Activated naive CD4-positive, alpha-beta T cell treated with Interleukin-2 at 50 U/mL for 16 hours (primary cell): ENCODE results near the gene LMCD1.

Experiments used
- DNase-seq: peaks from one replicate; pipeline ENCODE4 v3.0.0-alpha.2; 2020

The LMCD1 gene

GRCh38 chr3:8506571-8507061 is 5.0 kb downstream of the LMCD1 start:
- DNase-seq, result no peak

GRCh38 chr3:8507496-8507895 is 5.9 kb downstream of the LMCD1 start:
- DNase-seq, result no peak

- no peak for DNase-seq
These were observed 8.3 kb downstream of the LMCD1 start for GRCh38 chr3:8509961-8510360.

GRCh38 chr3:8512234-8512633 is 10.6 kb downstream of the LMCD1 start:
- DNase-seq, result no peak

- no peak for DNase-seq
These were observed 14.5 kb downstream of the LMCD1 start for GRCh38 chr3:8516047-8516661.

GRCh38 chr3:8516783-8517182 is 15.2 kb downstream of the LMCD1 start:
- no peak for DNase-seq

- DNase-seq, result no peak
These were observed 15.9 kb downstream of the LMCD1 start for GRCh38 chr3:8517487-8517886.

GRCh38 chr3:8518138-8518537 is 16.5 kb downstream of the LMCD1 start:
- DNase-seq, result no peak

- DNase-seq, result no peak
These were observed 17.5 kb downstream of the LMCD1 start for GRCh38 chr3:8519156-8519555.

- no peak for DNase-seq
These were observed 18.3 kb downstream of the LMCD1 start for GRCh38 chr3:8519774-8520448.

- DNase-seq, result no peak
These were observed 19.3 kb downstream of the LMCD1 start for GRCh38 chr3:8520816-8521403.

GRCh38 chr3:8523041-8523440 is 21.4 kb downstream of the LMCD1 start:
- DNase-seq, result no peak

- no peak for DNase-seq
These were observed 22.6 kb downstream of the LMCD1 start for GRCh38 chr3:8524249-8524648.

- DNase-seq, result no peak
These were observed 23.2 kb downstream of the LMCD1 start for GRCh38 chr3:8524656-8525399.

- DNase-seq, result no peak
These were observed 24.3 kb downstream of the LMCD1 start for GRCh38 chr3:8525893-8526292.

GRCh38 chr3:8529181-8529637 is 27.6 kb downstream of the LMCD1 start:
- no peak for DNase-seq

- no peak for DNase-seq
These were observed 28.3 kb downstream of the LMCD1 start for GRCh38 chr3:8529738-8530525.

- DNase-seq, result no peak
These were observed 29.0 kb downstream of the LMCD1 start for GRCh38 chr3:8530581-8530980.

GRCh38 chr3:8532251-8532871 is 30.7 kb downstream of the LMCD1 start:
- no peak for DNase-seq

GRCh38 chr3:8536096-8537056 is 34.8 kb downstream of the LMCD1 start:
- no peak for DNase-seq

- DNase-seq, result no peak
These were observed 35.8 kb downstream of the LMCD1 start for GRCh38 chr3:8537440-8537839.
